Neural crest cell (in vitro differentiated cells): ENCODE measurements around the gene ZNF548. TPM values are rescaled to one million over a fixed set of nuclear protein-coding genes. Genes with fewer than 3 reads are reported as not detected.
A peak's percentile ranks its signal among the peaks of the same experiment; 100 is the strongest.

Experiments used
- DNase-seq: peaks from one replicate; pipeline ENCODE4 v3.0.0; 2021; ENCODE audit warnings: low read depth, mixed read lengths, low spot score
- H3K27ac Mint-ChIP-seq: one replicate; pipeline ENCODE4 v1.8.0; 2021; ENCODE audit warnings: mild to moderate bottlenecking, mixed read lengths; ENCODE audit not compliant: unreplicated experiment
- H3K27me3 Mint-ChIP-seq: 2 replicates; pipeline ENCODE4 v1.8.0; 2021; ENCODE audit warnings: low read depth, mild to moderate bottlenecking, mixed read lengths
- H3K36me3 Mint-ChIP-seq: 2 replicates; pipeline ENCODE4 v1.8.0; 2021; ENCODE audit warnings: low read depth, mild to moderate bottlenecking, mixed read lengths
- H3K4me1 Mint-ChIP-seq: 2 replicates; pipeline ENCODE4 v1.8.0; 2021; ENCODE audit warnings: mixed read lengths
- H3K4me3 Mint-ChIP-seq: one replicate; pipeline ENCODE4 v1.8.0; 2021; ENCODE audit warnings: mild to moderate bottlenecking, mixed read lengths
- H3K9me3 Mint-ChIP-seq: 2 replicates; pipeline ENCODE4 v1.8.0; 2021; ENCODE audit warnings: mixed read lengths
- long read RNA-seq: library from polyadenylated mRNA; unstranded; transcript quantifications from one replicate; pipeline ENCODE4 v2.0.0, GENCODE V29; 2020
- total RNA-seq: library from RNA; stranded (reverse); gene quantifications from 2 replicates; pipeline ENCODE4 v1.2.1, GENCODE V29; 2021
- TF ChIP-seq, protein P1 (sequence below): fragments of 200-600 bp; sonication (generic); conservative IDR thresholded peaks from 2 replicates; pipeline ENCODE4 v1.5.0; 2021; ENCODE audit warnings: antibody characterized with exemption, mild to moderate bottlenecking

The ZNF548 gene
- 22.1 and 22.4 TPM in 2 replicates for total RNA-seq
- long read RNA-seq, partial matches to known transcripts = 0 of 3 reads
- long read RNA-seq, other reads (novel, unspliced or antisense) = 0 of 3 reads

DNA sequence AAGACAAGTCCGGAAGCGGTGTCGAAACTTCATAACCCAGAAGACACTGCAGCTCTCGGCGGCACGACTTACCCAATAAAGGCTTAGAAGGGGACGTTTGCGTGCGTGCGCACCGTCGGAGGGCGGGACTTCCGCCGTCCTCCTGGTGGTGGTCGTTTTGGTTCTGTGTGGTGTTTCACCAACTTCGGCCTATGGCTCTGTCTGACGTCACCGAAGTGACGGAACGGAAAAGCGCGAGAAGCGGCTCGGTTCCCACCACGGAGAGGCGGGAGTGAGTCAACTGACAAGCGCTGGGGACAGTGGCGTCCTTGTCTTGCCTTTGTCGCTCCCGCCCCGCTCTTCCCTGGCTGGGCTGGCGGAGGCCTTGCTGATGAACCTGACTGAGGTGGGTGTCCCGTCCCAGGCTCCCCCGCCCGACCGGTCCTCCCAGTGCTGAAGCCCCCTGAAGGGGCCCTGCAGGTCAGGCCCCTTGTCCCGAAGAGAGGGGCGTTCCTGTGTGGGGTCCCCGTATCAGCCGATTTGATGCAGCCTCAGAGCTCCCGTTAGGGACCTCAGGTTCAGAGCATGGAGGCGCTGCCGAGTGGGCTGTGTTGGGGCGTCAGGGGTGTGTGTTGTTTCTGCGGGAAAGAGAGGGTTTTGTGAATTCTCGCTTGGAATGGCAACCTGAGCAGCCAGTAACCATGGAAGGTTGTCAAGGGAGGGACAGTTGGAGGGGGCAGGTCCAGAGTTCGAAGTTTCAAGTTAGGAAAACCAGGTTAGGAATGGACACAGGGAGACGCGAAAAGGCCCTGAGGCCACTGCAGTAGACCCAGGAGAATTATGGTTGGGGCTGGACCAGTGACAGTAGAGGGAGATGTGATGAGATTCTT lies at the start of gene ZNF548:
Gene ZNF548 (plus strand): TSS at position 125 of the 869 bp plus-strand sequence. CDS start 246 bp downstream, at position 371.
- TF ChIP-seq, protein P1, sequence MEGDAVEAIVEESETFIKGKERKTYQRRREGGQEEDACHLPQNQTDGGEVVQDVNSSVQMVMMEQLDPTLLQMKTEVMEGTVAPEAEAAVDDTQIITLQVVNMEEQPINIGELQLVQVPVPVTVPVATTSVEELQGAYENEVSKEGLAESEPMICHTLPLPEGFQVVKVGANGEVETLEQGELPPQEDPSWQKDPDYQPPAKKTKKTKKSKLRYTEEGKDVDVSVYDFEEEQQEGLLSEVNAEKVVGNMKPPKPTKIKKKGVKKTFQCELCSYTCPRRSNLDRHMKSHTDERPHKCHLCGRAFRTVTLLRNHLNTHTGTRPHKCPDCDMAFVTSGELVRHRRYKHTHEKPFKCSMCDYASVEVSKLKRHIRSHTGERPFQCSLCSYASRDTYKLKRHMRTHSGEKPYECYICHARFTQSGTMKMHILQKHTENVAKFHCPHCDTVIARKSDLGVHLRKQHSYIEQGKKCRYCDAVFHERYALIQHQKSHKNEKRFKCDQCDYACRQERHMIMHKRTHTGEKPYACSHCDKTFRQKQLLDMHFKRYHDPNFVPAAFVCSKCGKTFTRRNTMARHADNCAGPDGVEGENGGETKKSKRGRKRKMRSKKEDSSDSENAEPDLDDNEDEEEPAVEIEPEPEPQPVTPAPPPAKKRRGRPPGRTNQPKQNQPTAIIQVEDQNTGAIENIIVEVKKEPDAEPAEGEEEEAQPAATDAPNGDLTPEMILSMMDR = peak; percentile 49
- Mint-ChIP-seq H3K4me1 (peaks cover 30% of the 10 kb centered on the region), H3K9me3 (peaks cover 3% of the 10 kb centered on the region), H3K4me3 (peak within 1 kb of the TSS; percentile 93), H3K36me3 (peaks cover 16% of the 10 kb centered on the region), H3K27ac (peak within 1 kb of the TSS; percentile 99), H3K27me3 (peaks cover 2% of the 10 kb centered on the region)
- DNase-seq = peak; percentile 96

DNA sequence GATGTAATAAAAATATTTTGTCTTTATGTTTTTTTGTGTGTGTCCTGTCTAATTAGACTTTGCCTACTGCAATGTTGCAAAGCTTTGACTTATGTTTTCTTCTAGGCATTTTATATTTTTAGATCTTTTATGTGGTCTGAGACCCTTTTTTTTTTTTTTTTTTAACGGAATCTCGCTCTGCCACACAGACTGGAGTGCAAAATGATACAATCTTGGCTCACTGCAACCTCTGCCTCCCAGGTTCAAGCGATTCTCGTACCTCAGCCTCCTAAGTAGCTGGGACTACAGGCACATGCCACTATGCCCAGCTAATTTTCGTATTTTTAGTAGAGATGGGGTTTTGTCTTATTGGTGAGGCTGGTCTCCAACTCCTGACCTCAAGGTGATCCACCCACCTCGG lies 47.1 kb upstream of the ZNF548 start:
- Mint-ChIP-seq H3K4me3 (no peak overlapping the region), H3K9me3 (no peaks in the 10 kb centered on the region)
- TF ChIP-seq, protein P1 = no peak

DNA sequence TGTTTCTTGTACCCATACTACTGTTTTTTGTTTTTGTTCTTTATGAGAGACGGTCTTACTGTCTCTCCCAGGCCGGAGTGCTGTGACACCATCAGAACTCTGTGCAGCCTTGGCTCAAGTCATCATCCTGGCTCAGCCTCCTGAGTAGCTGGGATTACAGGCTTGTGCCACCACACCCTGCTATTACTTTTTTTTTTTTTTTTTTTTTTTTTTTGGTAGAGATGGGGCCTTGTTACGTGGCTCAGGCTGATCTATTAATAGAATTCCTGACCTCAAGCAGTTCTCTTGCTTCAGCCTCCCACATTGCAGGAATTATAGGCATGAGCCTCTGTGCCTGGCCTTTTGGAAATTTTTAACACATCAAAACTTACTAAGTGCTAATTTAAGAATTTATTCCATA lies 41.5 kb upstream of the ZNF548 start:
- Mint-ChIP-seq H3K4me1 (peaks cover 31% of the 10 kb centered on the region), H3K27me3 (peaks cover 53% of the 10 kb centered on the region), H3K9me3 (no peaks in the 10 kb centered on the region), H3K4me3 (no peak overlapping the region), H3K36me3 (no peaks in the 10 kb centered on the region), H3K27ac (no peak overlapping the region)
- TF ChIP-seq, protein P1 = no peak
- DNase-seq = no peak

More for the DNA sequence above, 47.1 kb upstream of the ZNF548 start:
- no peak overlapping the region for H3K27ac Mint-ChIP-seq
- no peaks in the 10 kb centered on the region for H3K36me3 Mint-ChIP-seq
- DNase-seq = no peak
- H3K4me1 Mint-ChIP-seq = no peaks in the 10 kb centered on the region
- peaks cover 80% of the 10 kb centered on the region for H3K27me3 Mint-ChIP-seq

DNA sequence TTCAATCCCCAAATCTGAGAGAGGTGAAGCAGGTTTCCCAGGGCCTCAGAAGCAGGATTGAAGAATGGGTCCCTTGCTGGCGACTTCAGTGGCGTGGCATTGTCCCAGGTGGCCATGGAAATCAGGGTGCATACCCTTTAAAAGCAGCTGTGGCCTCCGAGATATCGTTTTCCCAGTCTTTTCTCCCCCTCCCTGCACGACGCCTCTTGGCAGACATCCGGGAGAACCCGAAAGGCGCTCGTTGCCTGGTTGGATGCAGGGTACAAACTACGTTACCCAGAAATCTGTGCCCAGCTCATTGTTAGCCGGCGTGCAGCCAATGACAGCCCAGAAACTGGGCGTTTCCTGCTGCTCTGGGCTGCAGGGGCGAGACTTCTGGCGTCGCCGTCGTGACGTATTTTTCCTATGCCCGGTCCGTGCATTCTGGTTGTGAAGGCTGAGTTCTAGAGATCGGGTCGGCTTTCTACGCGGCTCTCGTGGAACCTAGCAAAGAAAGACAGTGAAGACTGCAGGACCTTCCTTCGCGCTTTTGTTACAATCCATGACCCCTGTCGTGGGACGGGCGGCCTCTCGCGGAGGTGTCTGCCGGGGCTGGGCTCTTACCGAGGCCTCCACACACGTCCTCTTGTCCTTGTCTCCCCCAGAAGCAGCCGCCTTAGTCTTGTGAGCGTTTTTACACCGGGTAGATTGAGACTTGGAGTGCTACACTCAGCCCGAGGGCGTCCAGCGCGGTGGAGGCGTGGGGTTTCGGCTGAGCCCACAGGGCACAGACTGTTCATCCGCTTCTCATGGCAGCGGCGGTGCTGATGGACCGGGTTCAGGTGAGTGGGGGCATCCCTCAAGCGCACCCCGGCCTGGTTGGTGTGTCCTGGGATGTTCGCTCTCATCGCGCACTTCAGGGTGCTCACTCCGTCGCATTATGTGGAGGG lies 38.5 kb upstream of the ZNF548 start, which contains the start of gene ZNF304:
Gene ZNF304 (plus strand): TSS at position 395 of the 929 bp plus-strand sequence. CDS start 394 bp downstream, at position 789.
- Mint-ChIP-seq H3K4me1 (peaks cover 31% of the 10 kb centered on the region), H3K4me3 (peak within 1 kb of the TSS; percentile 100), H3K27ac (peak within 1 kb of the TSS; percentile 88), H3K9me3 (no peaks in the 10 kb centered on the region), H3K36me3 (peaks cover 5% of the 10 kb centered on the region), H3K27me3 (peaks cover 24% of the 10 kb centered on the region)
- DNase-seq = peak; percentile 71
- TF ChIP-seq, protein P1 = no peak

DNA sequence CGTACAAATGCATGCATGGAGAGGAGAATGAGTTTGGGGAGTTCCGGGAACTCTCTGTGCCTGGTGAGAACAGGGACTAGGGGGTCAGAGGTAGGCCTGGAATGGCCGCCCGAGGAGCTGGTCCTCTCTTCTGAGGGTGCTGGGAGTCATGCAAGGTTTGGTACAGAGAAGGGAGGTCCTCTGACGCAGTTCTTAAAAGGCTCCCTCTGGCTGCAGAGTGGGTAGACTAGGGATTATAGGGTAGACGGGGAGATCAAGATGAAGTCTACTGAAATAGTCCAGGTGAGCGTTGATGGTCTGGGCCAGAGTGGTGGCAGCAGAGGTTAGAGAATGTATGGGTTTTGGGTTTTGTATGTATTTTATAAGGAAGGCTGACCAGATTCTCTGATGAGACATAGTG lies 37.8 kb upstream of the ZNF548 start:
- peaks cover 17% of the 10 kb centered on the region for H3K27me3 Mint-ChIP-seq
- DNase-seq = no peak
- no peaks in the 10 kb centered on the region for H3K9me3 Mint-ChIP-seq
- peaks cover 31% of the 10 kb centered on the region for H3K4me1 Mint-ChIP-seq
- peak overlapping the region; percentile 88 for H3K27ac Mint-ChIP-seq
- TF ChIP-seq, protein P1 = no peak
- H3K36me3 Mint-ChIP-seq = peaks cover 7% of the 10 kb centered on the region
- peak overlapping the region; percentile 100 for H3K4me3 Mint-ChIP-seq
